Astrocyte (in vitro differentiated cells and primary cell): ENCODE results near the gene IFI27L1. TPM values are rescaled to one million over a fixed set of nuclear protein-coding genes. Genes with fewer than 3 reads are reported as not detected.
A peak's percentile ranks its signal among the peaks of the same experiment; 100 is the strongest.

Experiments
- DNase-seq: peaks from one replicate; pipeline ENCODE4 v3.0.0-alpha.2; 2010; ENCODE audit warnings: low read depth
- FAIRE-seq: peaks from 2 replicates; lab custom pipeline; 2011; peaks lifted over from hg19 to GRCh38; lab: Jason Lieb, UNC
- H2AFZ ChIP-seq: 2 replicates; pipeline ENCODE4 v1.6.0; 2012; ENCODE audit warnings: low read depth, low read length, inconsistent platforms
- H3K27ac ChIP-seq: 2 replicates; pipeline ENCODE4 v1.5.1; 2011; ENCODE audit warnings: low read depth, low read length, inconsistent platforms
- H3K27me3 ChIP-seq: 2 replicates; pipeline ENCODE4 v1.6.0; 2011; ENCODE audit warnings: low read length, inconsistent platforms; ENCODE audit not compliant: insufficient read depth
- H3K36me3 ChIP-seq: 2 replicates; pipeline ENCODE4 v1.5.1; 2011; ENCODE audit warnings: low read length, inconsistent platforms; ENCODE audit not compliant: insufficient read depth
- H3K4me1 ChIP-seq: 2 replicates; pipeline ENCODE4 v1.5.1; 2011; ENCODE audit warnings: low read length, inconsistent platforms; ENCODE audit not compliant: insufficient read depth
- H3K4me2 ChIP-seq: 2 replicates; pipeline ENCODE4 v1.6.0; 2012; ENCODE audit warnings: low read length, inconsistent platforms
- H3K4me3 ChIP-seq: 2 replicates; pipeline ENCODE4 v1.5.1; 2011; ENCODE audit warnings: low read depth, mild to moderate bottlenecking, low read length, inconsistent platforms; ENCODE audit not compliant: insufficient read depth
- H3K79me2 ChIP-seq: 2 replicates; pipeline ENCODE4 v1.6.0; 2012; ENCODE audit warnings: mild to moderate bottlenecking, low read length, inconsistent platforms; ENCODE audit not compliant: insufficient read depth
- H3K9ac ChIP-seq: 2 replicates; pipeline ENCODE4 v1.6.0; 2012; ENCODE audit warnings: mild to moderate bottlenecking, low read length, inconsistent platforms
- H3K9me3 ChIP-seq: 2 replicates; pipeline ENCODE4 v1.5.1; 2012; ENCODE audit warnings: low read depth, mild to moderate bottlenecking, low read length, inconsistent platforms; ENCODE audit not compliant: insufficient read depth
- H4K20me1 ChIP-seq: 2 replicates; pipeline ENCODE4 v1.6.0; 2012; ENCODE audit warnings: low read length, inconsistent platforms; ENCODE audit not compliant: insufficient read depth
- H3K27ac Mint-ChIP-seq: one replicate; pipeline ENCODE4 v1.8.0; 2021; ENCODE audit warnings: mild to moderate bottlenecking, mixed read lengths; ENCODE audit not compliant: unreplicated experiment
- H3K27me3 Mint-ChIP-seq: one replicate; pipeline ENCODE4 v1.8.0; 2021; ENCODE audit warnings: low read depth, mixed read lengths; ENCODE audit not compliant: unreplicated experiment
- H3K36me3 Mint-ChIP-seq: one replicate; pipeline ENCODE4 v1.8.0; 2021; ENCODE audit warnings: low read depth, mixed read lengths; ENCODE audit not compliant: unreplicated experiment
- H3K4me1 Mint-ChIP-seq: one replicate; pipeline ENCODE4 v1.8.0; 2021; ENCODE audit warnings: low read depth, mixed read lengths; ENCODE audit not compliant: unreplicated experiment
- H3K4me3 Mint-ChIP-seq: one replicate; pipeline ENCODE4 v1.8.0; 2021; ENCODE audit warnings: mild to moderate bottlenecking, moderate library complexity, mixed read lengths; ENCODE audit not compliant: unreplicated experiment
- H3K9me3 Mint-ChIP-seq: one replicate; pipeline ENCODE4 v1.8.0; 2021; ENCODE audit warnings: mild to moderate bottlenecking, mixed read lengths; ENCODE audit not compliant: unreplicated experiment
- EZH2 ChIP-seq: IDR thresholded peaks from 2 replicates; pipeline ENCODE4 v1.6.1; 2012; ENCODE audit warnings: mild to moderate bottlenecking, low read length, inconsistent platforms; ENCODE audit not compliant: insufficient read depth
- total RNA-seq: library from RNA; stranded (reverse); gene quantifications from 2 replicates; pipeline ENCODE4 v1.2.1, GENCODE V29; 2021
- TF ChIP-seq, protein P1 (sequence below): IDR thresholded peaks from 2 replicates; pipeline ENCODE4 v1.5.1; 2011; ENCODE audit warnings: low read depth, mild to moderate bottlenecking, inconsistent platforms, low read length, moderate library complexity; ENCODE audit not compliant: insufficient read depth

The IFI27L1 gene
- total RNA-seq, 1 donor from 2014 or later = 28.4 TPM

DNA sequence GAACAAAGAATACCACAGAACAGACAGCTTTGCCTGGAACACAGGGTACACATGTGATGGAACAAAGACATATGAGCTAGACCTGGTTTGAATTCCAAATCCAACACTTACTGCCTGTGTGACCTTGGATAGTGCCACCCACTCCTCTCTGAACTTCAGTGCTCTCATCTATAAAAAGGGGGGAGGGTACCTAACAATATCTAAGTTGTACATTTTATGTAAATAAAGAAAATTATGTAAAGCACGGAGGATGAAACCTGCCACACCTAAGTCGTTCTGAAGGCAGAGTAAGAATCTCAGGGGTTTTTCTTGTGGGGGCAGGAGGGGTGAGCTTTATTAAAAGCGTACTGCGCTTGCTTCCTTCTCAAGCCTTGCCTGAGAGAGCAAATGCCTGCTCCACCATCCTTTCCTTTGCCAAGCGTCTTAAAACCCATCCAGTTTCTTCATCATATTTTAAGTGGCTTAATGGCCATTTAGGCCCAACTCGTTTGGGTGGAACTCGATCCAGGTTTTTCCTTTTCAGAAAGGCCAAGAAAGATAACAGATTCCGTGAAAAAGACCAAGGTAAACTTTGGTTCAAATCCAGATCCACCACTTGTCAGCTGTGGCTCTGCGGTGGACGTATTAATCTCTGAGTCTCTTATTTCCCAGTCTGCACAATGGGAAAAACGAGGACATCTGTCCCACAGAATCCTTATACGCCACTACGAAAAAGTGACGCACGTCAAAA is 1.1 kb upstream of the IFI27L1 start:
- Histone ChIP-seq H2AFZ (peak overlapping the region; percentile 94), H4K20me1 (peaks cover 31% of the 10 kb centered on the region), H3K4me2 (peak overlapping the region; percentile 97), H3K27ac (peak overlapping the region; percentile 89), H3K27me3 (no peaks in the 10 kb centered on the region), H3K4me3 (peak overlapping the region; percentile 92), H3K9ac (peak overlapping the region; percentile 94), H3K9me3 (no peaks in the 10 kb centered on the region), H3K36me3 (peaks cover 11% of the 10 kb centered on the region), H3K79me2 (peaks cover 79% of the 10 kb centered on the region), H3K4me1 (peaks cover 14% of the 10 kb centered on the region)
- Mint-ChIP-seq H3K4me3 (peak overlapping the region; percentile 99), H3K9me3 (peaks cover 6% of the 10 kb centered on the region), H3K4me1 (peaks cover 22% of the 10 kb centered on the region), H3K27me3 (no peaks in the 10 kb centered on the region), H3K36me3 (peaks cover 26% of the 10 kb centered on the region), H3K27ac (peak overlapping the region; percentile 98)
- FAIRE-seq = no peak
- DNase-seq = peak; percentile 44
- TF ChIP-seq, protein P1, sequence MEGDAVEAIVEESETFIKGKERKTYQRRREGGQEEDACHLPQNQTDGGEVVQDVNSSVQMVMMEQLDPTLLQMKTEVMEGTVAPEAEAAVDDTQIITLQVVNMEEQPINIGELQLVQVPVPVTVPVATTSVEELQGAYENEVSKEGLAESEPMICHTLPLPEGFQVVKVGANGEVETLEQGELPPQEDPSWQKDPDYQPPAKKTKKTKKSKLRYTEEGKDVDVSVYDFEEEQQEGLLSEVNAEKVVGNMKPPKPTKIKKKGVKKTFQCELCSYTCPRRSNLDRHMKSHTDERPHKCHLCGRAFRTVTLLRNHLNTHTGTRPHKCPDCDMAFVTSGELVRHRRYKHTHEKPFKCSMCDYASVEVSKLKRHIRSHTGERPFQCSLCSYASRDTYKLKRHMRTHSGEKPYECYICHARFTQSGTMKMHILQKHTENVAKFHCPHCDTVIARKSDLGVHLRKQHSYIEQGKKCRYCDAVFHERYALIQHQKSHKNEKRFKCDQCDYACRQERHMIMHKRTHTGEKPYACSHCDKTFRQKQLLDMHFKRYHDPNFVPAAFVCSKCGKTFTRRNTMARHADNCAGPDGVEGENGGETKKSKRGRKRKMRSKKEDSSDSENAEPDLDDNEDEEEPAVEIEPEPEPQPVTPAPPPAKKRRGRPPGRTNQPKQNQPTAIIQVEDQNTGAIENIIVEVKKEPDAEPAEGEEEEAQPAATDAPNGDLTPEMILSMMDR = no peak
- TF ChIP-seq EZH2 = no peak

DNA sequence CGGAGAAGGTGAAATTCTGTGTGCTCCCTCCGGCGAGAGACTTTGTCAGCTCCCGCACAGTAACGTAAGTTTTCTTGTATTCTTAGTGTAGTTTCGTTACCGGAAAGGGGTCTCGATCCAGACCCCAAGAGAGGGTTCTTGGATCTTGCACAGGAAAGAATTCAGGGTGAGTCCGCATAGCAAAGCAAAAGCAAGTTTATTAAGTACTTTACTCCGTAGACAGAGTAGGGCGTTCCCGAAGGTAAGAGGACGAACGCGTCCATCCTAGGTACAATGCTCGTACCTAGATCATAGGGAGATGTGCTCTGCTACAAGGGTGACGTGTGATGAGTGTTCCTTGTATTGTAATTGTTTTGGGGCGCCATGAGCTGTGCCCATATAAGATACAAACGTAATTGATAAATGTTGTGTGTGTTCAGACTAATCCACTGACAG is 293 bp downstream of the IFI27L1 start:
- Histone ChIP-seq H3K27ac (peak overlapping the region; percentile 89), H3K4me1 (peaks cover 14% of the 10 kb centered on the region), H3K79me2 (peaks cover 65% of the 10 kb centered on the region), H3K4me3 (peak overlapping the region; percentile 92), H3K9me3 (no peaks in the 10 kb centered on the region), H3K9ac (peak overlapping the region; percentile 94), H3K36me3 (peaks cover 11% of the 10 kb centered on the region), H4K20me1 (peaks cover 31% of the 10 kb centered on the region), H3K27me3 (no peaks in the 10 kb centered on the region), H3K4me2 (peak overlapping the region; percentile 97), H2AFZ (peak overlapping the region; percentile 94)
- H3K36me3 Mint-ChIP-seq = peaks cover 17% of the 10 kb centered on the region
- no peak for TF ChIP-seq EZH2
- TF ChIP-seq, protein P1 = no peak
- H3K27me3 Mint-ChIP-seq = no peaks in the 10 kb centered on the region
- FAIRE-seq (no peak), DNase-seq (no peak)
- H3K27ac Mint-ChIP-seq = peak overlapping the region; percentile 55
- H3K4me1 Mint-ChIP-seq = peaks cover 19% of the 10 kb centered on the region
- H3K4me3 Mint-ChIP-seq = peak overlapping the region; percentile 99
- no peaks in the 10 kb centered on the region for H3K9me3 Mint-ChIP-seq

DNA sequence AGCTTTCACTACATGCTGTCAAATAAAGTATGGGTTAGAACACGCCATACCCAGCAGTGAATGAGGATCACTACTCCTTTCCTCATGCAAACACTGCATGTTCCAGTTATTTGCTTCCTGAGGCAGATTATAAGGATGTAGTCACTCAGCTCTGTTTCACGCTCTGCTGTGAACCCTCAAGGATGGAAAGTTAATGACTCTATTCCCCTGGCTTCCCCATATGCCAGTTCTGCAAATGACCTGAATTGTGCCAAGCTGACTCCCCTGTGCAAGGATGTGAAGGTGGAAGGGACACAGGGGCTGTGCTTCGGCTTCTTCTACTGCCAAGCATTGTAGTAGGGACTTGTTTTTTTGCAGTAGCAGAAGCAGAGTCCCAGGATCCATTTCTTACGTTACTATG is 6.8 kb downstream of the IFI27L1 start:
- no peak for FAIRE-seq
- DNase-seq = no peak

More for the DNA sequence above, 6.8 kb downstream of the IFI27L1 start:
- peaks cover 4% of the 10 kb centered on the region for H4K20me1 ChIP-seq
- Mint-ChIP-seq H3K36me3 (peaks cover 3% of the 10 kb centered on the region), H3K4me3 (no peak overlapping the region), H3K27me3 (no peaks in the 10 kb centered on the region), H3K27ac (no peak overlapping the region), H3K4me1 (peaks cover 18% of the 10 kb centered on the region), H3K9me3 (no peaks in the 10 kb centered on the region)
- TF ChIP-seq, protein P1 = no peak
- no peak for TF ChIP-seq EZH2
- H3K4me1 ChIP-seq = peaks cover 17% of the 10 kb centered on the region
- H3K9me3 ChIP-seq = no peaks in the 10 kb centered on the region
- H3K4me2 ChIP-seq = no peak overlapping the region
- H3K9ac ChIP-seq = no peak overlapping the region
- H3K79me2 ChIP-seq = peaks cover 4% of the 10 kb centered on the region
- no peak overlapping the region for H2AFZ ChIP-seq
- no peaks in the 10 kb centered on the region for H3K36me3 ChIP-seq
- no peak overlapping the region for H3K27ac ChIP-seq
- H3K4me3 ChIP-seq = no peak overlapping the region
- no peaks in the 10 kb centered on the region for H3K27me3 ChIP-seq
